ENCODE results near the gene CFAP206. TPM values are rescaled to one million over a fixed set of nuclear protein-coding genes. Genes with fewer than 3 reads are reported as not detected.

The CFAP206 gene
- total RNA-seq, 4 donors from 2014 or later, result 0.17 to 0.44 TPM; not detected in 2

GRCh38 chr6:87396595-87397392, 11.0 kb upstream of the CFAP206 start:
- TF ChIP-seq CTCF (IDR thresholded peaks at IDR 0.05; ENCODE audit: low read depth), result no peak

DNA sequence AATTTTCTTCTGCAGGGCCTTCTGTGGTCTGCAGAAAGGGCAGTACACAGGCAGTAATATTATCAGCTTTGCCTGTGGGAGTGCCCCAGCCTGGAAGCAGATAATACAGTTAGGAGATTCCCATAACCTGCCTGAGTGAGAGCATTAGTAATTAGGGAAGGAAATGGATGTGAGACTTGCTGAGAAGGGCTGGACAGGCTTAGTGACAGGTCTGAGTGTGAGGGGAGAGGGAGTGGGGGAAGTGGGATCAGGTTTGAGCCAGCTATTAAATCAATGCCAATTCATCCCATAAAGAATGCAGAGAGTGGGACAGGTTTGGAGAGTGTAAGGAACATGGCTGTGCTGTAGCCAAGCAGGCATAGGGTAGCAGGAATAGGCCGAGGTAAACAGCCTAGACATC, 10.1 kb upstream of the CFAP206 start:
- TF ChIP-seq CTCF (IDR thresholded peaks at IDR 0.05; ENCODE audit: low read depth), result no peak

DNA sequence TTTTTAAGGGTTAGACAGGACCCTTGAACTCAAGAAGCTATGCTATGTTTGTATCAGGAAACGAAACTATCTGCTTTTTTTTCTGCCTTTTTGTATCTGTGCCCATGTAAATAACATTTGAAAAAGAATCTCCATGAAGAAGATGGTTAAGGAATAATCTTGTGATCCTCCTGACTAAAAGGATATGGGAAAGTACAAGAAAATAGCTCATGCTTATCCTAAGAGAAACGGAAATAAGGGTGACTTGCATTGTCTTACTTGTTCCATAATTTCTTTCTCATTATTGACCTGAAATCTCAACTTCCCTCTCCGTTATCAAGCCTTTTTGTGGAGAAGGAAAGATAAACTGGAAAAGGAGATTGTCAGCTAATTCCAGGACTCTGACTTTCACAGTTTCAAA, 5.9 kb upstream of the CFAP206 start:
- no peak for TF ChIP-seq CTCF (IDR thresholded peaks at IDR 0.05; ENCODE audit: low read depth)

DNA sequence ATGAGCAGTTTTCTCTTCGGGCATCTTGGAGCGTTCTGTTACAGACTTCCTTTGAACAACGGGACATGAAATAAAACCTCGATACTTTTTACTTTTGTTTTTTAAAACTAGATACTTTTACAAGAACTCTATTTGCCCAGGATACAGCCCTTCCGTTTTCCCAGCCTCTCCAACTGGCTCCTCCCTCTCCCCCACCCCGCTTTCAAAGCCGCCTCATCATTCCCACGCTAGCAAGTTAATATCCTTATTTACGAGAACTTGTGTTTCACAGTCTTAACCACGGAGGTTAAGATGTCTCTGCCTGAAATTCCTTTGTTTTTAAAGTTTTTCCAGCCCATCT, 241 bp upstream of the CFAP206 start:
- no peak for TF ChIP-seq CTCF (IDR thresholded peaks at IDR 0.05; ENCODE audit: low read depth)

DNA sequence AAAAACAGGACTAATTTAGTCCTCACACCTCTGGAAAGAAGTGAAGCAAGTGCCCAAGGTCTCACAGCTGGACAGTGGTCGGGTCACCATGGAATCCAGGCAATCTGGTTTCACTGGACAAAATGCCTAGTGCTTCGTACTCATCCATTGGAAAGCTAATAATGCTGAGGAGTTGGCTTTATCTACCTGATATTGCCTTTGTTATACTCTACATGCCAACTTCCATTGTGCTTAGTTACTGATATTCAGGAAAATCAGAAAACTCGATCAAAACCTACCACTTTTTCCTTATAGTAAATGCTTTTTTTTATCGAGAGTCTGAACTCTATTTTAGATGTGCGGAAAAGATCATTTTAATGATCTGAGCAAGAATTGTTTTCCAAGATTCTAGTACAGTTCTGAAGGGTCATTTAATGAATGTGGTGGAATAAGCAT, 966 bp downstream of the CFAP206 start:
- no peak for TF ChIP-seq CTCF (IDR thresholded peaks at IDR 0.05; ENCODE audit: low read depth)

DNA sequence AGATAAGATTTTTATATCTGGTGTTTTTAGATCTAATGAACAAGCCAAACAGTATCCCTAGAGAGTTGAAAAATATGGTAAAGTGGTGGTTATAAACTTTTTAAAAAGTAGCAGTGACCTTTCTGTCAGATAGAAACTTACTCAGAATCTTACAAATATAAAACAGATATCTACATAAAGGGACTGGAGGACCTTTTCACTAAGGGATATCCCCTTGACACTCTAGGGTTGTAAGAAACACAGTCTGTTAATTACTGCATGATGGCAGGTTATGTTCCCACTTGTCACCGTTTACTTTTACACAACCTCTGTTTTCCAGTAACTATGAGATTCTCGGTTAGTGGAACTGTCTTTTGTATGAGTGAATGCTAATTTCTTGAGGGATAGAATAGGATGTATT, 11.5 kb downstream of the CFAP206 start:
- TF ChIP-seq CTCF (IDR thresholded peaks at IDR 0.05; ENCODE audit: low read depth), result no peak

DNA sequence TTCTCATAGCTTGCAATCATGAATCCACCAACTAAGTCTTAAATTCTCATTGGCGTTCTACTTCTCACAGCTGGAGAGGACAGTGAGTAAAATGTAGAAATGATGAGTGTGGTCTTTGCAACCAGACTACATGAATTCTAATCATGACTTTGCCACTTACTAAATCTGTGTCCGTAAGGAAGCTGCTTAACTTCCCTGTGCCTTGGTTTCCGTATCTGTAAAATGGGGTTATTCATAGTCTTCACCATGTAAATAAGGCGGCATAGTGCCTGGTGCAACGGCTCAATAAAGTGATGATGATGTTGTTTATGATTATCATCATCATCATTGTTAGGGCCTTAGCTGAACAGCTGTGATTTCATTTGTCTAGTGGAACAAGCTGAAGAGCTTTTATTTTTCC, 12.6 kb downstream of the CFAP206 start:
- no peak for TF ChIP-seq CTCF (IDR thresholded peaks at IDR 0.05; ENCODE audit: low read depth)
